GM21723 (cell line): ENCODE data around the gene ST3GAL4.

Experiments
- ATAC-seq: cut with Tn5 transposase; IDR thresholded peaks from one replicate; pipeline ENCODE4 v1.9.1; 2021; ENCODE audit warnings: mild to moderate bottlenecking, moderate library complexity; ENCODE audit not compliant: unreplicated experiment

Gene ST3GAL4

DNA sequence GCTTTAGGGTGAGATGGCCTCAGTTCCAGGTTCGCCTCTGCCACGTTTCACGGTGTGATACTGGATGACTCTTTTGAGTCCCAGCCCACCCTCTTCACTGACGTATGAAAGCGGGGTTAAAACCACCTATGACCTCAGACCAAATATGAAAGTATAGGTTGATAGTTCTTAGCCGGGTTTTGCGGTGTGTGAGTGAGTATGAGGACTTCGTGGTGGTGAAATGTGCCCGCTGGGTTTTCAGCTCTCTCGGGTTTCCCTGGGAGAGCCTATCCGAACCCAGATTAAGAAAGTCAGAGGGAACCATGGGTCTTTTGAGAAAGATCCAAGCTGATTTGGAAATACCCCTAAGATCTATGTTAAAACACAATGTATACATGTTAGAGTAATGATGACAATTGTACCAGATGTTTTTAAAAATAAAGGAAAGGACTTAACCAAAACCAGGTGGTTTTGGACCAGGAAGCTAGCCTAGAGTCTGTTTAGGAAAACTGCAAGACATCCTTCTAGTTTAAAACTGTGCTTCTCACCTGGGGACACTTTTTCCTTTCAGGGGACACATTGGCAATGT is 25.8 kb upstream of the ST3GAL4 start:
- no peak for ATAC-seq

- ATAC-seq, result no peak
These were observed 24.2 kb upstream of the ST3GAL4 start for GRCh38 chr11:126331286-126331685.

- ATAC-seq, result no peak
These were observed 23.2 kb upstream of the ST3GAL4 start for GRCh38 chr11:126332221-126332711.

GRCh38 chr11:126333142-126333541 is 22.3 kb upstream of the ST3GAL4 start:
- ATAC-seq, result no peak

- ATAC-seq, result no peak
These were observed 20.6 kb upstream of the ST3GAL4 start for GRCh38 chr11:126334659-126335462.

- ATAC-seq, result no peak
These were observed 20.1 kb upstream of the ST3GAL4 start for GRCh38 chr11:126335463-126335760.

DNA sequence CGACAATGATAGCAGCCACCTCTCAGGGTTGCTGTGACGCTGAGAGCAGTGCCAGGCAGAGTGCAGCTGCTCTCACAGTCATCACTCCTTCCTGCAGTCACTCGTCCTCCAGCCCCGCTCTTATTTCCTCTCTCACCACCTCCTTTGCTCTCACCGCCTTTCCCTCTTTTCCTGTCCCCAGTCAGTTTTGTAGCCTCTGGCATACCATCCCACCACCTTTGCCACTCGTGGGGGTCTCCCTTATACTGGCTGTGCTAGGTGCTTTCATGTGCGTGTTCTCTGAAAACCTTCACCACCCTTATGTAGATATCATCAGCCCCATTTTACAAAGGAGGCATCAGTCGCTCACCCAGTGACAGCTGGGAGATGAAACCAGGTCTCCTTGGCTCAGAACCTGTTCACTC is 19.3 kb upstream of the ST3GAL4 start:
- no peak for ATAC-seq

GRCh38 chr11:126336671-126337101 is 18.8 kb upstream of the ST3GAL4 start:
- ATAC-seq, result no peak

GRCh38 chr11:126337126-126337473 is 18.4 kb upstream of the ST3GAL4 start:
- ATAC-seq, result no peak

DNA sequence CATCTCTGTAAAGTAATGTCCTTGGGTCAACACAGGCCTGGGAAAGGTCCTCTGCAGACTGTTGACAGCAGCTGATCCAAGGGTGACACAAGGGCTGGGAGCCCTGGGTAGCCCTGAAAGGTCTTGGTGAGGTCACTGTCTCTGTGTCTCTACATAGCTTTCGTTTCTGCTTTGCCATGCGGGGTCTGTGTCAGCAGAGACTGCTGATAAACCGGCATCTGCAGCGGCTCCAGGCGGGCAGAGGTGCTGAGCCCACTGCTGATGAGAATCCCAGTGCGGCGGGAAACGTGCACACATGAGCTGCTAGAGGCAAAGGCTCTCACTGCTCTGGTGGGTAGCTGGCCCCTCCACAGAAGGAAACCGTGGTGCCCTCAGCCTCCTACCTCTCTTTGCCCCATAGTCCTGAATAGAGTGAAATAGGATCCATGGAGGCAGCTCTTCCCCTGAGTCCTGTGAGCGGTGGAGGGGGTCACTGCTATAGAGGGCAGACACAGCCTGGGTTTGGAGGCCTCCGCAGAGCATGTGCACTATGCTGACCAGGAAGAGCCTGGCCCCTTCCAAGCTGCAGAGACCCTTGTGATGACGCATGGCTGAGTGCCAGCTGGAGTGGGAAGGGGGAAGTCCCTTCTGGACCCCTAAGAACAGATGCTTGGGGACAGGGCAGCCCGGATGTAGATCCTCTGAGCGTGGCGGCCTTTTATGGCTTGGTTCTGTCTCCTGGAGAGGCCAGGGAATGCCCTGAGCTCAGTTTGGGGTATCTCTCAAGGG is 17.8 kb upstream of the ST3GAL4 start:
- ATAC-seq, result no peak

- no peak for ATAC-seq
These were observed 17.0 kb upstream of the ST3GAL4 start for GRCh38 chr11:126338346-126339055.

DNA sequence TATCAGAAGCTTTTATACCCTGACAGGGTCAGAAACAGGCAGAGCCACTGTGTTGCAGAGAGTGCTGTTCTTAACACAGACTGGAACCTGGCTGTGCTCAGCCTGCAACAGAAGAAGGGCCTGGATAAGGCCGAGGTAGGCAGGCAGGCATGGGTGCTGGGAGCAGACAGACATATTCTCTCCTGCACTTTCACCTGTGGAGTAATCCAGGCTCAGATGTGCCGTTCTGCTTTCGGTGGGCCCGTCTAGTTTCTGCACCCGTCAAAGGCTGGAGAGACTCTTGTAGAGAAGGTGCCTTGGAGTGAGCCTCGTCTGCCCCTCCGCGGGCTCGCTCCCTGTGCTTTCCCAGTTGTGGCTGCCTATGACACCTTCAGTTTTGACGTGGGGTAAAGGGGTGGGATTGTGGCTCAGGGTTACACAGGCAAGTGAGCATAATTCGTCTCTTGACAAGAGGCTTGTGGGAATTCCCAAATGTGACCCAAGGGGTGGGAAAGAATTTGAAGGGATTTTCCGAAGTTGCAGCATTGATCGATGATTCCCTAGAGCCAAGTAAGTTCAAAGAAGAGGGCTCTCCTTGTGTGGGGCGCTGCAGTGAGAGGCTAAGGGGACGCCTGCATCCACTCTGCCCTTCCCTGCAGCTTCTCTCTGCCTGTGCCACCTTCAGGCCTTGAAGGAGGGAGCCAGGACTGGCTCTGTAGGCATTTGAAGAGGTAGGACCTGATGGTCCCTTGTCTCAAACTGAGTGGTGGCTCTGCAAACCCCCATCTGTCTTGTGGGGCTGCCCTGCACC is 16.2 kb upstream of the ST3GAL4 start:
- ATAC-seq, result no peak

GRCh38 chr11:126339863-126340434 is 15.5 kb upstream of the ST3GAL4 start:
- no peak for ATAC-seq

- no peak for ATAC-seq
These were observed 14.4 kb upstream of the ST3GAL4 start for GRCh38 chr11:126340960-126341606.

DNA sequence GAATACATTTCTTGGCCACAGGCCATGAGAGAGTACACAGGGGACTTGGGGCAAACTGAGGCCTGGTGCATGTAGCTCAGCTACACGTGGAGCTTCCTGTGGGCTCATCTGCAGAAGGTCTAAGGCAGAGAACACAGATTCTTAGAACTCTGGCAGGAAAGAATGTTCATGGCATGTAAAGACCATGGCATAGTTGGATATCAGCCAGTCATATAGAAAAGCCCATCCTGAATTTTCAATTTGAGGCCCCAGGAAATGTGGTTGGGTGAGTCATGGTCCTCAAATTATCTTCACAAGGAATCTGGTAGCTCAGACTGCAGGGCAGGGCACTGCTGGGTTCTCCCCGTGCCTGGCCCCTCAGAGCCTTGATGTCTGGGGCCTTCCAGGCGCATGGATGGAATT is 13.7 kb upstream of the ST3GAL4 start:
- ATAC-seq, result no peak

GRCh38 chr11:126343051-126343450 is 12.4 kb upstream of the ST3GAL4 start:
- ATAC-seq, result no peak

- no peak for ATAC-seq
These were observed 11.1 kb upstream of the ST3GAL4 start for GRCh38 chr11:126344141-126345080.

DNA sequence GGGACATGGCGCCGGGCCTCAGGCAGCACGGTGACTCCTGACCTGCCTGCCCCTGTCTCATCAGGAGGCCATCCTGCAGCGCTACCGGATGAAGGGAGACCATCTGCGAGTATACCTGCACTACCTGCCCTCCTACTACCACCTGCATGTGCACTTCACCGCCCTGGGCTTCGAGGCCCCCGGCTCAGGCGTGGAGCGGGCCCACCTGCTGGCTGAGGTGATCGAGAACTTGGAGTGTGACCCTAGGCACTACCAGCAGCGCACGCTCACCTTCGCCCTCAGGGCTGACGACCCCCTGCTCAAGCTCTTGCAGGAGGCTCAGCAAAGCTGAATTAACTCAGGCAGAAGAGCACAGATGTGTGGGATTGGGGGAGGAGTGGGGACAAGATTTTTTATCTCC is 10.2 kb upstream of the ST3GAL4 start:
- ATAC-seq, result no peak
